Activated naive CD4-positive, alpha-beta T cell treated with anti-CD3 and anti-CD28 coated beads, Interleukin-2, amount 10 ng/mL, durations not matched to agents 7 days and 5 days (primary cell): Measurements from ENCODE around the gene C16orf96.

Experiments
- CTCF ChIA-PET: fragments of 350-600 bp; sonication (Branson Sonifier 250); formaldehyde crosslinking; loops from one replicate; lab custom pipeline; 2021; ENCODE audit warnings: antibody characterized with exemption; lab: Charles Lee
- DNase-seq: peaks from one replicate; pipeline ENCODE4 v3.0.0-alpha.2; 2020
- H3K27ac Mint-ChIP-seq: one replicate; pipeline ENCODE4 v1.8.0; 2021; ENCODE audit warnings: mild to moderate bottlenecking, moderate library complexity, mixed read lengths
- H3K27me3 Mint-ChIP-seq: one replicate; pipeline ENCODE4 v1.8.0; 2021; ENCODE audit warnings: mild to moderate bottlenecking, mixed read lengths
- H3K36me3 Mint-ChIP-seq: one replicate; pipeline ENCODE4 v1.8.0; 2021; ENCODE audit warnings: mixed read lengths
- H3K4me1 Mint-ChIP-seq: one replicate; pipeline ENCODE4 v1.8.0; 2021; ENCODE audit warnings: mixed read lengths
- H3K4me3 Mint-ChIP-seq: one replicate; pipeline ENCODE4 v1.8.0; 2021; ENCODE audit warnings: mild to moderate bottlenecking, moderate library complexity, mixed read lengths
- H3K9me3 Mint-ChIP-seq: one replicate; pipeline ENCODE4 v1.8.0; 2021; ENCODE audit warnings: mixed read lengths

C16orf96 gene

DNA sequence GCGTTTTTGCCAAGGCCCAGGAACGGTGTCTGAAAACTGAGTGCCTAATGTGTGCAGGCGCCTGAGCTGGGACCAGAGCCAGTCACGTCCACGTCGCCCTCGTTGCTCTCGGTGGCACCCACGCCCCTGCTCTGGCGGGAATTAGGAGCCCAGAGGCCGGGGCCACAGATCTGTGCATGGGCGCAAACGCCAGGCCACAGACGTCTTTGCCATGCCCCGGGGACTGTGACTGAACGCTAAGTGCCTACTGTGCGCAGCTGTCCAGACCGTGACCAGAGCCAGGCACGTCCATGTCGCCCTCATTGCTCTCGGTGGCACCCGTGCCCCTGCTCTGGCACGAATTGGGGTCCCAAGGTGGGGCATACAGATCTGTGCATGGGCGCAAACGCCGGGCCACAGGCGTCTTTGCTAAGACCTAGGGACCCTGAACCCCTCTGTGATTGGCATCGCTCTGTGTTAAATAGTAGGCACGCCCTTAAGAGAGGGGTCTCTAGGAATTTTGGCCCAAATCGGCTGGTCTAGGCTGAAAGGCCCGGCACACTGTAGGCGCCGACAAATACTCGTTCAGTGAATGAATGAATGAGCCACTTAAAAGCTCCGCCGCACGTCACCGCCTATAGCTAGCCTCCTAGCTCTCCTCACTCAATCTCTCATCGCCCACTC is 59.4 kb downstream of the C16orf96 start:
- DNase-seq, result no peak
- Mint-ChIP-seq H3K36me3 (no peaks in the 10 kb centered on the region), H3K4me1 (peaks cover 43% of the 10 kb centered on the region), H3K4me3 (peak overlapping the region; percentile 96), H3K27ac (peak overlapping the region; percentile 97), H3K27me3 (no peaks in the 10 kb centered on the region), H3K9me3 (no peaks in the 10 kb centered on the region)
- CTCF ChIA-PET, result interaction anchor here (1.0 to 1.9 kb wide), 5 partner anchors 9 to 109 kb away, joined by 3 to 10 read pairs (median 6); partner anchors contain the start of gene MGRN1

- peak overlapping the region; percentile 97 for H3K27ac Mint-ChIP-seq
- H3K4me3 Mint-ChIP-seq, result peak overlapping the region; percentile 96
- peak; percentile 100 for DNase-seq
- H3K27me3 Mint-ChIP-seq, result no peaks in the 10 kb centered on the region
- H3K4me1 Mint-ChIP-seq, result peaks cover 43% of the 10 kb centered on the region
- H3K36me3 Mint-ChIP-seq, result no peaks in the 10 kb centered on the region
- H3K9me3 Mint-ChIP-seq, result no peaks in the 10 kb centered on the region
- CTCF ChIA-PET, result interaction anchor here (0.6 to 1.9 kb wide), 11 partner anchors 8 to 305 kb away, joined by 3 to 10 read pairs (median 3); partner anchors contain the start of gene MGRN1
These were observed 60.1 kb downstream of the C16orf96 start for GRCh38 chr16:4616047-4616811.

DNA sequence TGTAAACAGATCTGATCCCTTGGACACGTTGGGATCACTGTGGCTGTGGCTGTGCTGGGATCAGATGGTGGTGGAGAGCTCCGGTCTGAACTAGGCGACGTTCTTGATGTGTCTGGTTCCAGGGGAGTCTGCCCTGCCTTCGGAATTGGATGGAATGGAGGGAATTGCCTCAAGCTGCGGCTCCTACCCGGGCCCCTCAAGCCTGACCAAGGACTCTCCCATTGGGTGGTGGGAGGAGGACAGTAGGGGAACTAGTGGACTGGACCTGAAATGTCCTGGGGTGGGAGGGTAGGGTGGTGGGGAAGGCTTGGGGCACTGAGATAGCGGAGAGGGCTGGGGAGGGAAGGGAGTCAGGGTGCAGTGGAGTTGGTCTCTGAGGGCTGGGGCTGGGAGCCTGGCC is 61.7 kb downstream of the C16orf96 start:
- H3K9me3 Mint-ChIP-seq, result no peaks in the 10 kb centered on the region
- peak overlapping the region; percentile 40 for H3K4me3 Mint-ChIP-seq
- no peak for DNase-seq
- no peaks in the 10 kb centered on the region for H3K27me3 Mint-ChIP-seq
- H3K36me3 Mint-ChIP-seq, result no peaks in the 10 kb centered on the region
- CTCF ChIA-PET, result interaction anchor here (1.7 kb wide), 1 partner anchor 113 kb away, joined by 6 read pairs; no protein-coding TSS in a partner anchor
- H3K4me1 Mint-ChIP-seq, result peaks cover 41% of the 10 kb centered on the region
- peak overlapping the region; percentile 62 for H3K27ac Mint-ChIP-seq

GRCh38 chr16:4618645-4619418 is 62.7 kb downstream of the C16orf96 start:
- H3K4me3 Mint-ChIP-seq, result no peak overlapping the region
- peaks cover 41% of the 10 kb centered on the region for H3K4me1 Mint-ChIP-seq
- no peaks in the 10 kb centered on the region for H3K27me3 Mint-ChIP-seq
- H3K27ac Mint-ChIP-seq, result peak overlapping the region; percentile 37
- H3K36me3 Mint-ChIP-seq, result no peaks in the 10 kb centered on the region
- CTCF ChIA-PET, result interaction anchor here (0.7 to 0.8 kb wide), 2 partner anchors 64 to 104 kb away, joined by 3 read pairs; no protein-coding TSS in a partner anchor
- no peak for DNase-seq
- H3K9me3 Mint-ChIP-seq, result no peaks in the 10 kb centered on the region

- H3K9me3 Mint-ChIP-seq, result no peaks in the 10 kb centered on the region
- CTCF ChIA-PET, result interaction anchor here (0.7 to 2.9 kb wide), 15 partner anchors 8 to 332 kb away, joined by 3 to 13 read pairs (median 4); partner anchors contain the start of genes HMOX2 and UBALD1
- H3K27me3 Mint-ChIP-seq, result no peaks in the 10 kb centered on the region
- H3K36me3 Mint-ChIP-seq, result peaks cover 18% of the 10 kb centered on the region
- H3K4me1 Mint-ChIP-seq, result peaks cover 40% of the 10 kb centered on the region
- H3K27ac Mint-ChIP-seq, result peak overlapping the region; percentile 98
- peak overlapping the region; percentile 90 for H3K4me3 Mint-ChIP-seq
- no peak for DNase-seq
These were observed 67.5 kb downstream of the C16orf96 start for GRCh38 chr16:4623593-4623992.

DNA sequence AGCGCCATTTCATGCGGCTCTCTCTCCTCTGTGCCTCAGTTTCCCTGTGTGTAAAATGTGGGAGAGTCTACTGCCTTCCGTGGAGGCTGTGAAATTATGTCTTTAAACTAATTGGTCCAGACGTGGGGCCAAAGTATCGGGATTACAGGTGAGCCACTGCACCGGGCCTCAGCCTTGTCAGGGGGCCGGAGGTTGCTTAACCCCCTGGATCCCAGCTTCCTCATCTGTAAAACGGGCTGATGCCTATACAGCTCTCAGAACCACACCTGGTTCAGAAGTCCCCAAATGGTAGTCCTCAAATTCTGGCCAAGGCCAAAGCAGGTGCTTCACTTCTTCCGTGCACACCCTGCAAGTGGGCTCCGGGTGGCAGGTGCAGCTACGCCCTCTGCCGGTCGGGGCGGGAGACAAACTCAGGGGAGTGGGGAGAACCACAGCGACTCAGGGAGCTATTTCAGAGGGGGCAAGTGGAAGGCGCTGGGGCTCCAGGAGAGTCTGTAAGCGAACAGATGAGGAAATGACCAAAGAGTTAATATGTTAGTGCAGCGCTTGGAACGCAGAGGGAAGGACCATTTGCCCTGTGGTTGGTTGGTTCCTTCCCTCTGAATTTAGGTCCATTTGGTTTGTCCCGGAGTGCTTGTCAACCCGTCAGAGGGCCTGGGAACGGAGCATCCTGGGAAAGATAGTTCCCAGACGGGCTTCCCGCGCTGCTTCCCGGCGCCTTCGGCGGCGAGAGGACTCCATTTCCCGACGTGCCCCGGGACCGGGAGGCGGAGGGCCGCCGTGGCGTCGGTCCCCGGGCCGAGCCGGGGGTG is 68.1 kb downstream of the C16orf96 start, which contains the start of gene MGRN1:
TSS of gene MGRN1 (plus strand) at position 812 of the 812 bp plus-strand sequence. CDS start 135 bp downstream, outside the sequence.
- peak within 1 kb of the TSS; percentile 98 for H3K4me3 Mint-ChIP-seq
- H3K4me1 Mint-ChIP-seq, result peaks cover 40% of the 10 kb centered on the region
- peak; percentile 96 for DNase-seq
- H3K9me3 Mint-ChIP-seq, result no peaks in the 10 kb centered on the region
- H3K27me3 Mint-ChIP-seq, result no peaks in the 10 kb centered on the region
- peaks cover 20% of the 10 kb centered on the region for H3K36me3 Mint-ChIP-seq
- CTCF ChIA-PET, result interaction anchor here (0.6 to 2.9 kb wide), 18 partner anchors 8 to 332 kb away, joined by 3 to 13 read pairs (median 4); partner anchors contain the start of genes HMOX2 and UBALD1
- H3K27ac Mint-ChIP-seq, result peak within 1 kb of the TSS; percentile 98

DNA sequence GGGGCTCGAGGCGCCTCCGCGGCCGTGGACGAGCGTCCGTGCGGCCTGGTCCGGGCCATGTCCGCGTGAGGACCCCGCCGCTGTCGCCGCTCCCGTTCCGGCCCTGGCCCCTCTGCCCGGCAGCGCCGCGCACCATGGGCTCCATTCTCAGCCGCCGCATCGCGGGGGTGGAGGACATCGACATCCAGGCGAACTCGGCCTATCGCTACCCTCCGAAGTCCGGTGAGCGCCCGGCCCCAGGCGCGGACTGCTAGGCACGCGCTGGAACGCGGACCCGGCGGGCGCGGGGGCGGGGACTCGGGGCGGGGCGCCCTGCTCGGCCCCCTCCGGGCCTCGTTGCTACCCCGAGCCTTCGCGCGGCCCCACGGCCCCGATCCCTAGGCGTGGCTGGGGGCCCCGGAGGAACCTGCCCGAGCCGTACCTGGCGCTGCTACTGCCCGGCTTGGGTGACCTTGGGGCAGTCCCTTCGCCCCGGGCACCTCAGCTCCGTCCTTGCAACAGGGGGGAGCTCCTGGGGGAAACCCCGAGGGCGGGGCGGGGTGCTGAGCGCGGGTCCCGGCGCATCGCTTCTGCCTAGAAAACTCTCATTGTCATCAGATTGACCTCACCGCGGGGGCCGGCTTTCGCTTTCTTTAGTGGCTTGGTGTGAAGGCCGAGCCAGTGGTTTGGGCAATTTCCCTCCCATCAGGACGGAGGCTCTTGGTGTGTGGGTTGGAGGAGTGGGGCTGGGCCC is 68.9 kb downstream of the C16orf96 start:
- no peaks in the 10 kb centered on the region for H3K27me3 Mint-ChIP-seq
- peaks cover 41% of the 10 kb centered on the region for H3K4me1 Mint-ChIP-seq
- DNase-seq, result peak; percentile 81
- H3K9me3 Mint-ChIP-seq, result no peaks in the 10 kb centered on the region
- peak overlapping the region; percentile 98 for H3K4me3 Mint-ChIP-seq
- H3K27ac Mint-ChIP-seq, result peak overlapping the region; percentile 96
- CTCF ChIA-PET, result interaction anchor here (0.6 to 2.9 kb wide), 19 partner anchors 8 to 331 kb away, joined by 3 to 13 read pairs (median 4); partner anchors contain the start of genes HMOX2 and UBALD1
- H3K36me3 Mint-ChIP-seq, result peaks cover 21% of the 10 kb centered on the region

GRCh38 chr16:4625560-4626159 is 69.5 kb downstream of the C16orf96 start:
- Mint-ChIP-seq H3K4me3 (peak overlapping the region; percentile 98), H3K4me1 (peaks cover 41% of the 10 kb centered on the region), H3K27ac (peak overlapping the region; percentile 96), H3K9me3 (no peaks in the 10 kb centered on the region), H3K36me3 (peaks cover 21% of the 10 kb centered on the region), H3K27me3 (no peaks in the 10 kb centered on the region)
- DNase-seq, result no peak
- CTCF ChIA-PET, result interaction anchor here (0.6 to 2.9 kb wide), 7 partner anchors 13 to 89 kb away, joined by 3 to 11 read pairs (median 3); no protein-coding TSS in a partner anchor

GRCh38 chr16:4626396-4626795 is 70.3 kb downstream of the C16orf96 start:
- Mint-ChIP-seq H3K9me3 (peaks cover 4% of the 10 kb centered on the region), H3K4me3 (peak overlapping the region; percentile 98), H3K4me1 (peaks cover 44% of the 10 kb centered on the region), H3K27me3 (no peaks in the 10 kb centered on the region), H3K36me3 (peaks cover 27% of the 10 kb centered on the region), H3K27ac (peak overlapping the region; percentile 67)
- DNase-seq, result no peak
- CTCF ChIA-PET, result interaction anchor here (0.7 kb wide), 1 partner anchor 10 kb away, joined by 3 read pairs; no protein-coding TSS in a partner anchor

DNA sequence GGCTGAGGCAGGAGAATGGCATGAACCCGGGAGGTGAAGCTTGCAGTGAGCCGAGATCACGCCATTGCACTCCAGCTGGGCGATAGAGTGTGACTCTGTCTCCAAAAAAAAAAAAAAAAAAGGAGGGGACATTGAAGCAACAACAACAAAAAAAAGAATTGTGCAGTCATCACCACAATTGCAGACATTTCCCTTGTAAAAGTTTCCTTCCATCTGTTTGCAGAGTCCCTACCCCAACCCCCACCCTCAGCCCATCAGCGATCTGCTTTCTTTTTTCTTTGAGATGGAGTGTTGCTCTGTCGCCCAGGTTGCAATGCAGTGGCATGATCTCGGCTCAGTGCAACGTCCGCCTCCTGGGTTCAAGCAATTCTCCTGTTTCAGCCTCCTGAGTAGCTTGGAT is 72.1 kb downstream of the C16orf96 start:
- Mint-ChIP-seq H3K4me3 (no peak overlapping the region), H3K36me3 (peaks cover 30% of the 10 kb centered on the region), H3K27me3 (no peaks in the 10 kb centered on the region), H3K9me3 (peaks cover 4% of the 10 kb centered on the region), H3K27ac (no peak overlapping the region), H3K4me1 (peaks cover 44% of the 10 kb centered on the region)
- CTCF ChIA-PET, result no interaction called here
- no peak for DNase-seq

DNA sequence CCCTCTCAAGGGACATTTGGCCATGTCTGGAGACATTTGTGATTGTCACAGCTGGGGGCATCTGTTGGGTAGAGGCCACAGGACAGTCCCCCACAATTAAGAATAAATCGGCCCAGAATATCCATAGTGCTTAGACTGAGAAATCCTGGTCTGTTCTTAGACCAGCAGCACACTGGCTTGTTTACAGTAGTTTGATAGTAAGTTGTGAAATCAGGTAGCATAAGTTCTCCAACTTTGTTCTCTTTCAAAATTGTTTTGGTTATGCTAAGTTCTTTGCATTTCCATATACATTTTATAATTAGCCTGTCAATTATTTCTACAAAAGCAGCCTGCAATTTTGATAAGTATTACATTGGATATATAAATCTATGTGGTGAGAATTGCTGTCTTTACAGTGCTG is 75.3 kb downstream of the C16orf96 start:
- CTCF ChIA-PET, result interaction anchor here (1.7 to 2.4 kb wide), 2 partner anchors 7 to 18 kb away, joined by 4 to 6 read pairs; partner anchors contain the start of gene MGRN1
- Mint-ChIP-seq H3K9me3 (peaks cover 4% of the 10 kb centered on the region), H3K36me3 (peaks cover 33% of the 10 kb centered on the region), H3K27ac (no peak overlapping the region), H3K4me1 (peaks cover 21% of the 10 kb centered on the region), H3K27me3 (no peaks in the 10 kb centered on the region), H3K4me3 (no peak overlapping the region)
- no peak for DNase-seq
